H1 (cell line): ENCODE data around the gene RNF168. TPM values are rescaled to one million over a fixed set of nuclear protein-coding genes. Genes with fewer than 3 reads are reported as not detected.

Experiments
- CTCF ChIA-PET: fragments of 300-600 bp; sonication (Branson Sonifier 250); formaldehyde crosslinking; loops from one replicate; lab custom pipeline; 2021; ENCODE audit not compliant: partially characterized antibody; lab: Charles Lee
- POLR2A ChIA-PET: fragments of 300-600 bp; sonication (Branson Sonifier 250); formaldehyde crosslinking; loops from one replicate; lab custom pipeline; 2021; ENCODE audit warnings: inconsistent platforms; ENCODE audit not compliant: partially characterized antibody; lab: Charles Lee
- DNase-seq, 2 experiments: peaks; one replicate each; pipeline versions ENCODE4 v3.0.0 to v3.0.0-alpha.2; 2010 to 2022; ENCODE audit warnings: low spot score in 2 of 2, low read depth in 1 of 2, mixed read lengths in 1 of 2
- FAIRE-seq: peaks from 2 replicates; lab custom pipeline; 2011; peaks lifted over from hg19 to GRCh38; lab: Jason Lieb, UNC
- H2AFZ ChIP-seq: 2 replicates; pipeline ENCODE4 v1.8.1; 2012; ENCODE audit warnings: low read length, inconsistent platforms
- H2AK5ac ChIP-seq: 2 replicates; pipeline ENCODE4 v1.6.1; 2013; ENCODE audit warnings: low read depth, low read length
- H2BK120ac ChIP-seq: replicated peaks from 2 replicates; pipeline ENCODE3; 2013; ENCODE audit warnings: low read depth, low read length, inconsistent platforms
- H2BK12ac ChIP-seq: 2 replicates; pipeline ENCODE4 v1.6.1; 2013; ENCODE audit warnings: low read depth, low read length
- H2BK15ac ChIP-seq: 2 replicates; pipeline ENCODE4 v1.6.1; 2013; ENCODE audit warnings: low read length
- H2BK20ac ChIP-seq: 2 replicates; pipeline ENCODE4 v1.6.1; 2013; ENCODE audit warnings: low read length
- H2BK5ac ChIP-seq: 2 replicates; pipeline ENCODE4 v1.6.1; 2013; ENCODE audit warnings: low read depth, low read length
- H3K14ac ChIP-seq: 2 replicates; pipeline ENCODE4 v1.6.1; 2013; ENCODE audit warnings: inconsistent platforms; ENCODE audit not compliant: insufficient read length
- H3K18ac ChIP-seq: 2 replicates; pipeline ENCODE4 v1.6.1; 2013; ENCODE audit warnings: low read length; ENCODE audit errors: extremely low read depth
- H3K23ac ChIP-seq: 2 replicates; pipeline ENCODE4 v1.6.1; 2013; ENCODE audit warnings: inconsistent platforms; ENCODE audit not compliant: insufficient read length
- H3K23me2 ChIP-seq: 2 replicates; pipeline ENCODE4 v1.6.1; 2013; ENCODE audit warnings: low read depth, low read length
- H3K27ac ChIP-seq: 2 replicates; pipeline ENCODE4 v1.6.1; 2011; ENCODE audit warnings: low read depth, low read length, inconsistent platforms
- H3K27me3 ChIP-seq, 4 experiments: replicated peaks in 1 of 4; 1 replicate in 1 of 4; 2 replicates in 3 of 4; pipeline versions ENCODE4 v1.6.1 to v1.8.1; 2011 to 2013; ENCODE audit warnings: low read length in 3 of 4, mild to moderate bottlenecking in 3 of 4, inconsistent platforms in 2 of 4, mixed read lengths in 2 of 4, moderate library complexity in 1 of 4; ENCODE audit not compliant: control insufficient read depth in 3 of 4, insufficient read depth in 3 of 4; ENCODE audit errors: extremely low read depth in 1 of 4
- H3K36me3 ChIP-seq, 4 experiments: 2 replicates each; pipeline versions ENCODE4 v1.6.1 to v1.8.1; 2011 to 2013; ENCODE audit warnings: mild to moderate bottlenecking in 4 of 4, low read length in 3 of 4, moderate library complexity in 2 of 4, control low read depth in 1 of 4, inconsistent platforms in 1 of 4; ENCODE audit not compliant: insufficient read depth in 4 of 4, control insufficient read depth in 2 of 4
- H3K4ac ChIP-seq: replicated peaks from 2 replicates; pipeline ENCODE3; 2013; ENCODE audit warnings: low read length, low read depth, mixed read lengths, inconsistent platforms; ENCODE audit not compliant: insufficient read length
- H3K4me1 ChIP-seq, 4 experiments: replicated peaks in 1 of 4; 1 replicate in 1 of 4; 2 replicates in 3 of 4; pipeline versions ENCODE4 v1.6.1 to v1.8.1; 2011 to 2013; ENCODE audit warnings: low read length in 3 of 4, inconsistent platforms in 2 of 4, mixed read lengths in 1 of 4; ENCODE audit not compliant: insufficient read depth in 4 of 4, control insufficient read depth in 3 of 4
- H3K4me2 ChIP-seq, 2 experiments: 2 replicates each; pipeline versions ENCODE4 v1.6.1 to v1.8.1; 2011 to 2013; ENCODE audit warnings: low read depth in 2 of 2, low read length in 2 of 2, control low read depth in 1 of 2, inconsistent platforms in 1 of 2, mild to moderate bottlenecking in 1 of 2; ENCODE audit not compliant: insufficient read depth in 1 of 2
- H3K4me3 ChIP-seq, 4 experiments: fragments of 200-600, 300-600 bp in 1 of 4; sonication (generic), shearing (Covaris generic), sonication (Bioruptor Twin) in 1 of 4; 2 replicates each; pipeline versions ENCODE4 v1.5.1 to v1.8.1; 2011 to 2016; ENCODE audit warnings: low read length in 4 of 4, low read depth in 3 of 4, control low read depth in 2 of 4, inconsistent platforms in 2 of 4, mild to moderate bottlenecking in 2 of 4, mixed read lengths in 1 of 4, moderate library complexity in 1 of 4; ENCODE audit not compliant: insufficient read depth in 2 of 4; ENCODE audit errors: extremely low read depth in 1 of 4
- H3K56ac ChIP-seq: replicated peaks from 2 replicates; pipeline ENCODE3; 2013; ENCODE audit warnings: low read depth, mild to moderate bottlenecking, mixed read lengths, low read length, inconsistent platforms; ENCODE audit not compliant: insufficient read length
- H3K79me1 ChIP-seq: 2 replicates; pipeline ENCODE4 v1.6.1; 2013; ENCODE audit warnings: low read depth, low read length, control low read depth
- H3K79me2 ChIP-seq, 2 experiments: 2 replicates each; pipeline versions ENCODE4 v1.6.1 to v1.8.1; 2012 to 2013; ENCODE audit warnings: low read length in 2 of 2, mild to moderate bottlenecking in 2 of 2, inconsistent platforms in 1 of 2; ENCODE audit not compliant: insufficient read depth in 2 of 2, control insufficient read depth in 1 of 2
- H3K9ac ChIP-seq, 4 experiments: replicated peaks in 1 of 4; 1 replicate in 1 of 4; 2 replicates in 3 of 4; pipeline versions ENCODE4 v1.6.1 to v1.8.1; 2011 to 2013; ENCODE audit warnings: low read depth in 3 of 4, low read length in 3 of 4, control low read depth in 2 of 4, mild to moderate bottlenecking in 2 of 4, moderate library complexity in 2 of 4, inconsistent platforms in 1 of 4; ENCODE audit errors: extremely low read depth in 1 of 4
- H3K9me3 ChIP-seq, 2 experiments: 2 replicates each; pipeline versions ENCODE4 v1.6.1 to v1.8.1; 2012 to 2013; ENCODE audit warnings: mild to moderate bottlenecking in 2 of 2, moderate library complexity in 2 of 2, control low read depth in 1 of 2, inconsistent platforms in 1 of 2, low read depth in 1 of 2, low read length in 1 of 2, mixed read lengths in 1 of 2; ENCODE audit not compliant: insufficient read depth in 2 of 2
- H4K20me1 ChIP-seq, 2 experiments: replicated peaks in 1 of 2; 2 replicates each; pipeline versions ENCODE3 to v1.8.1; 2011 to 2013; ENCODE audit warnings: inconsistent platforms in 2 of 2, low read length in 2 of 2, mild to moderate bottlenecking in 1 of 2; ENCODE audit not compliant: insufficient read depth in 2 of 2, control insufficient read depth in 1 of 2
- H4K5ac ChIP-seq: 2 replicates; pipeline ENCODE4 v1.6.1; 2013; ENCODE audit warnings: low read length, low read depth, mixed read lengths, inconsistent platforms; ENCODE audit not compliant: insufficient read length
- H4K8ac ChIP-seq: 2 replicates; pipeline ENCODE4 v1.8.0; 2013; ENCODE audit warnings: mild to moderate bottlenecking, moderate library complexity, low read length, inconsistent platforms; ENCODE audit not compliant: insufficient read depth; ENCODE audit errors: extremely low read depth
- H4K91ac ChIP-seq: replicated peaks from 2 replicates; pipeline ENCODE3; 2013; ENCODE audit warnings: low read length, mixed read lengths, inconsistent platforms; ENCODE audit not compliant: insufficient read length
- CEBPB ChIP-seq: IDR thresholded peaks from 2 replicates; pipeline ENCODE4 v1.6.1; 2012; ENCODE audit warnings: low read depth, low read length
- CREB1 ChIP-seq: IDR thresholded peaks from 2 replicates; pipeline ENCODE4 v1.6.1; 2012; ENCODE audit warnings: inconsistent platforms
- EP300 ChIP-seq, 2 experiments: IDR thresholded peaks; 1 replicate in 1 of 2; 2 replicates in 1 of 2; pipeline ENCODE4 v1.6.1; 2011 to 2012; ENCODE audit warnings: low read depth in 2 of 2, low read length in 2 of 2, mild to moderate bottlenecking in 2 of 2, borderline replicate concordance in 1 of 2, inconsistent platforms in 1 of 2, moderate library complexity in 1 of 2
- HDAC6 ChIP-seq: IDR thresholded peaks from one replicate; pipeline ENCODE4 v1.7.1; 2012; ENCODE audit warnings: low read depth, mild to moderate bottlenecking, inconsistent platforms, low read length, moderate library complexity
- KDM1A ChIP-seq: fragments of 200-600, 300-600 bp; sonication (generic); IDR thresholded peaks from 2 replicates; pipeline ENCODE4 v1.7.1; 2016; ENCODE audit warnings: mild to moderate bottlenecking, low read length, borderline replicate concordance
- RFX5 ChIP-seq: IDR thresholded peaks from 2 replicates; pipeline ENCODE4 v1.6.1; 2011; ENCODE audit warnings: low read depth, low read length, improper control_type of control experiment, borderline replicate concordance
- RNF2 ChIP-seq: fragments of 200-900, 300-1000 bp; sonication (generic); IDR thresholded peaks from 2 replicates; pipeline ENCODE4 v1.7.1; 2016; ENCODE audit warnings: borderline replicate concordance, low read depth, mild to moderate bottlenecking, antibody characterized with exemption, low read length; ENCODE audit not compliant: poor library complexity, severe bottlenecking; ENCODE audit errors: missing control alignments
- SIRT6 ChIP-seq: IDR thresholded peaks from one replicate; pipeline ENCODE4 v1.7.1; 2012; ENCODE audit warnings: low read length, inconsistent platforms
- SIX5 ChIP-seq: IDR thresholded peaks from 2 replicates; pipeline ENCODE4 v1.6.1; 2011; ENCODE audit warnings: mild to moderate bottlenecking, low read depth, low read length
- SP4 ChIP-seq: IDR thresholded peaks from 2 replicates; pipeline ENCODE4 v1.6.1; 2012; ENCODE audit warnings: low read length, inconsistent platforms
- TCF12 ChIP-seq: IDR thresholded peaks from 2 replicates; pipeline ENCODE4 v1.6.1; 2011; ENCODE audit warnings: low read depth, mild to moderate bottlenecking, low read length
- YY1 ChIP-seq: IDR thresholded peaks from 2 replicates; pipeline ENCODE4 v1.6.1; 2011; ENCODE audit warnings: low read depth, mild to moderate bottlenecking, low read length
- WGBS, 2 experiments: shearing (Covaris generic) in 1 of 2; methylation state at CpG; one replicate each; pipeline versions ENCODE4 v1.1.6 to v1.1.7; 2013 to 2015; ENCODE audit warnings: low lambda C conversion rate in 2 of 2, mixed read lengths in 2 of 2, inconsistent platforms in 1 of 2, low coverage in 1 of 2, missing lambda C conversion rate in 1 of 2; ENCODE audit not compliant: insufficient replicate concordance in 2 of 2, insufficient coverage in 1 of 2, insufficient read length in 1 of 2; ENCODE audit errors: extremely low coverage in 1 of 2, missing lambda C conversion rate in 1 of 2; 5-methylcytosine and 5-hydroxymethylcytosine counted together
- polyA plus RNA-seq, 7 experiments: library from polyadenylated mRNA; depleted of rRNA in 3 of 7; stranded (reverse) in 5 of 7; unstranded in 2 of 7; fragments of >200 nt in 5 of 7; fragments of 200-250 nt in 2 of 7; gene quantifications; 1 replicate in 5 of 7; 2 replicates in 1 of 7; 4 replicates in 1 of 7; pipeline versions ENCODE4 v1.2.1 to v1.2.3, GENCODE V29; 2011 to 2013; ENCODE audit warnings: missing spikeins in 2 of 7, mixed read lengths in 2 of 7
- total RNA-seq: library from RNA; stranded (reverse); fragmentation: NEBNext Ultra II Directional; extraction: Animal tissue kit (Norgen Biotek cat#: 25700); gene quantifications from 2 replicates; pipeline ENCODE4 v1.2.1, GENCODE V29; 2021
- TF ChIP-seq, protein P1 (sequence below): IDR thresholded peaks from 2 replicates; pipeline ENCODE4 v1.6.1; 2011; ENCODE audit warnings: low read depth, mild to moderate bottlenecking, low read length; ENCODE audit not compliant: insufficient read depth

The RNF168 gene
- total and polyA plus RNA-seq, 2 of the 8 experiments (the other 6 are each of a cell fraction or from before 2014, with no cell fraction given), result 6.3 to 63.5 TPM

- Histone ChIP-seq H3K18ac (no peak overlapping the region), H3K4me1 (no peaks in the 10 kb centered on the region), H4K8ac (no peak overlapping the region), H3K23me2 (peaks cover 10% of the 10 kb centered on the region; the same call in 1 of the 2 replicates), H3K56ac (no peak overlapping the region), H3K79me1 (no peaks in the 10 kb centered on the region), H3K9ac (no peak overlapping the region), H3K36me3 (peaks cover 0 to 3% (median 0%) of the 10 kb centered on the region in 4 experiments; a peak in 1 of 8 replicates), H2AFZ (no peak overlapping the region), H3K27me3 (no peaks in the 10 kb centered on the region), H2BK15ac (no peak overlapping the region), H4K5ac (no peak overlapping the region), H4K91ac (no peak overlapping the region), H3K79me2 (no peaks in the 10 kb centered on the region), H3K4me2 (no peak overlapping the region), H2BK12ac (no peak overlapping the region), H4K20me1 (no peaks in the 10 kb centered on the region), H3K9me3 (no peaks in the 10 kb centered on the region), H2BK20ac (no peak overlapping the region), H2BK5ac (no peak overlapping the region), H2BK120ac (no peak overlapping the region), H3K14ac (no peak overlapping the region), H2AK5ac (no peak overlapping the region), H3K4ac (no peak overlapping the region), H3K4me3 (no peak overlapping the region), H3K27ac (no peak overlapping the region), H3K23ac (no peak overlapping the region)
- no peak for DNase-seq
- ChIA-PET POLR2A (interaction anchor here (1.4 kb wide), 1 partner anchor 10 kb away, joined by 3 read pairs; no protein-coding TSS in a partner anchor), CTCF (interaction anchor here (1.4 to 1.5 kb wide), 2 partner anchors 10 kb away, joined by 5 read pairs; no protein-coding TSS in a partner anchor)
- FAIRE-seq, result no peak
- 91% methylated on average over 3 of the region's 3 CpGs; no CpG with 5 or more reads in 1 of the 2 experiments for WGBS, 2 experiments
- TF ChIP-seq RNF2 (no peak), CREB1 (no peak), SP4 (no peak), HDAC6 (no peak), CEBPB (no peak), KDM1A (no peak), SIRT6 (no peak), YY1 (no peak), RFX5 (no peak), EP300 (IDR thresholded peaks at IDR 0.05; ENCODE audit: borderline replicate concordance in 1 of 2, low read depth in 2 of 2, low read length in 2 of 2) (no peak), TCF12 (no peak), SIX5 (no peak)
- TF ChIP-seq, protein P1, sequence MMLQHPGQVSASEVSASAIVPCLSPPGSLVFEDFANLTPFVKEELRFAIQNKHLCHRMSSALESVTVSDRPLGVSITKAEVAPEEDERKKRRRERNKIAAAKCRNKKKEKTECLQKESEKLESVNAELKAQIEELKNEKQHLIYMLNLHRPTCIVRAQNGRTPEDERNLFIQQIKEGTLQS, result no peak
These were observed 39.8 kb downstream of the RNF168 start for GRCh38 chr3:196463804-196464203.
